HepG2 (cell line): Measurements from ENCODE around the gene SHPK. TPM values are rescaled to one million over a fixed set of nuclear protein-coding genes. Genes with fewer than 3 reads are reported as not detected.

Experiments
- BRD4 ChIP-seq: sonication (generic); formaldehyde crosslinking; IDR thresholded peaks from 2 replicates; pipeline ENCODE4 v1.4.0; 2020; ENCODE audit warnings: missing genetic modification reagents
- CBFB ChIP-seq: sonication (generic); formaldehyde crosslinking; IDR thresholded peaks from 2 replicates; pipeline ENCODE4 v1.4.0; 2020; ENCODE audit warnings: missing genetic modification reagents
- DDIT3 ChIP-seq: sonication (generic); formaldehyde crosslinking; IDR thresholded peaks from 2 replicates; pipeline ENCODE4 v1.4.0; 2020; ENCODE audit warnings: mild to moderate bottlenecking, missing genetic modification reagents
- GATA4 ChIP-seq: sonication (generic); IDR thresholded peaks from 2 replicates; pipeline ENCODE4 v1.6.1; 2016; ENCODE audit warnings: antibody characterized with exemption, low read depth, borderline replicate concordance
- GATAD1 ChIP-seq: IDR thresholded peaks from 2 replicates; pipeline ENCODE4 v1.6.1; 2016; ENCODE audit warnings: missing genetic modification reagents, missing compliant biosample characterization
- HDAC1 ChIP-seq: sonication (generic); formaldehyde crosslinking; IDR thresholded peaks from 2 replicates; pipeline ENCODE4 v1.5.1; 2020; ENCODE audit warnings: mild to moderate bottlenecking, missing genetic modification reagents
- HNRNPL ChIP-seq: fragments of 200-400 bp; formaldehyde crosslinking; IDR thresholded peaks from 2 replicates; pipeline ENCODE4 v1.6.1; 2017; ENCODE audit warnings: mild to moderate bottlenecking, low read depth, low read length
- JARID2 ChIP-seq: sonication (generic); formaldehyde crosslinking; IDR thresholded peaks from 2 replicates; pipeline ENCODE4 v1.8.1; 2023; ENCODE audit warnings: missing genetic modification reagents, inconsistent platforms; ENCODE audit not compliant: insufficient replicate concordance
- PBX2 ChIP-seq: IDR thresholded peaks from 2 replicates; pipeline ENCODE4 v1.6.1; 2016; ENCODE audit warnings: control low read depth
- PHF20 ChIP-seq: sonication (generic); formaldehyde crosslinking; IDR thresholded peaks from 2 replicates; pipeline ENCODE4 v1.5.0; 2020; ENCODE audit warnings: mild to moderate bottlenecking, missing genetic modification reagents
- POLR2G ChIP-seq: fragments of 200-400 bp; formaldehyde crosslinking; IDR thresholded peaks from 2 replicates; pipeline ENCODE4 v1.6.1; 2018; ENCODE audit warnings: mild to moderate bottlenecking, low read depth, low read length, moderate library complexity
- RARA ChIP-seq: IDR thresholded peaks from 2 replicates; pipeline ENCODE4 v1.6.1; 2016; ENCODE audit warnings: missing genetic modification reagents, missing compliant biosample characterization
- RNF2 ChIP-seq: fragments of 450-650 bp; conservative IDR thresholded peaks from 2 replicates; pipeline ENCODE4 v1.6.1; 2016; ENCODE audit warnings: low read depth
- SAFB2 ChIP-seq: sonication (generic); formaldehyde crosslinking; IDR thresholded peaks from 2 replicates; pipeline ENCODE4 v1.5.1; 2020; ENCODE audit warnings: missing genetic modification reagents, low read depth, mild to moderate bottlenecking, borderline replicate concordance
- SMAD3 ChIP-seq: sonication (generic); formaldehyde crosslinking; IDR thresholded peaks from 2 replicates; pipeline ENCODE4 v1.4.0; 2020; ENCODE audit warnings: missing genetic modification reagents
- TFAP4 ChIP-seq: sonication (generic); IDR thresholded peaks from 2 replicates; pipeline ENCODE4 v1.6.1; 2016; ENCODE audit warnings: low read depth, borderline replicate concordance
- ZBTB25 ChIP-seq: IDR thresholded peaks from 2 replicates; pipeline ENCODE4 v1.6.1; 2018; ENCODE audit warnings: missing genetic modification reagents
- ZNF124 ChIP-seq: sonication (generic); formaldehyde crosslinking; IDR thresholded peaks from 2 replicates; pipeline ENCODE4 v1.4.0; 2020; ENCODE audit warnings: missing genetic modification reagents
- ZNF468 ChIP-seq: sonication (generic); formaldehyde crosslinking; IDR thresholded peaks from 2 replicates; pipeline ENCODE4 v1.8.0; 2022; ENCODE audit warnings: mild to moderate bottlenecking, moderate library complexity, missing genetic modification reagents
- ZNF558 ChIP-seq: sonication (generic); formaldehyde crosslinking; IDR thresholded peaks from 2 replicates; pipeline ENCODE4 v1.9.0; 2022; ENCODE audit warnings: mild to moderate bottlenecking, missing genetic modification reagents, borderline replicate concordance
- ZNF576 ChIP-seq: sonication (generic); formaldehyde crosslinking; IDR thresholded peaks from 2 replicates; pipeline ENCODE4 v1.4.0; 2020; ENCODE audit warnings: mild to moderate bottlenecking, missing genetic modification reagents
- ZNF720 ChIP-seq: sonication (generic); formaldehyde crosslinking; IDR thresholded peaks from 2 replicates; pipeline ENCODE4 v1.4.0; 2020; ENCODE audit warnings: missing genetic modification reagents
- ZNF777 ChIP-seq: sonication (generic); formaldehyde crosslinking; IDR thresholded peaks from 2 replicates; pipeline ENCODE4 v1.4.0; 2020; ENCODE audit warnings: missing genetic modification reagents
- ZNF788 ChIP-seq: sonication (generic); formaldehyde crosslinking; IDR thresholded peaks from 2 replicates; pipeline ENCODE4 v1.5.0; 2020; ENCODE audit warnings: mild to moderate bottlenecking, missing genetic modification reagents, borderline replicate concordance
- polyA plus RNA-seq, 8 experiments: library from polyadenylated mRNA; depleted of rRNA in 3 of 8; stranded (reverse) in 7 of 8; unstranded in 1 of 8; fragments of >200 nt; fragmentation: Illumina TruSeq in 4 of 8; extraction: Trizol in 4 of 8; gene quantifications; 2 replicates each; pipeline versions ENCODE4 v1.2.1 to v1.2.3, GENCODE V29; 2011 to 2016; ENCODE audit warnings: low read depth in 4 of 8, missing spikeins in 1 of 8, mixed read lengths in 1 of 8; ENCODE audit not compliant: insufficient read depth in 1 of 8
- total RNA-seq, 5 experiments: library from RNA; depleted of rRNA; stranded (reverse); fragments of >200 nt; fragmentation: Illumina TruSeq; extraction: Trizol; gene quantifications; 2 replicates each; pipeline ENCODE4 v1.2.3, GENCODE V29; 2016; ENCODE audit warnings: low read depth in 1 of 5

Gene SHPK
- total and polyA plus RNA-seq, 2 of the 13 experiments (the other 11 are each of a cell fraction or from before 2014, with no cell fraction given), result 16.2 to 30.9 TPM

GRCh38 chr17:3636154-3636907 lies at the start of gene SHPK, which contains the start of gene CTNS (continued):
- TF ChIP-seq POLR2G, result peak; percentile 87
- peak; percentile 64; the same call in 1 of the 2 replicates for TF ChIP-seq ZNF124 (CRISPR knock-in tag)
- TF ChIP-seq ZNF788 (CRISPR knock-in tag), result peak; percentile 58; the same call in 1 of the 2 replicates
- TF ChIP-seq JARID2 (CRISPR knock-in tag), result peak; percentile 21
- peak; percentile 96 for TF ChIP-seq HDAC1 (CRISPR knock-in tag)
- no peak for TF ChIP-seq ZNF468 (CRISPR knock-in tag)
- peak; percentile 87 for TF ChIP-seq PHF20 (CRISPR knock-in tag)
- peak; percentile 64; the same call in 1 of the 2 replicates for TF ChIP-seq SMAD3 (CRISPR knock-in tag)
- TF ChIP-seq CBFB (CRISPR knock-in tag), result peak; percentile 48; the same call in 1 of the 2 replicates
- TF ChIP-seq BRD4 (CRISPR knock-in tag), result 0 out of 2 replicates have a peak, but pooled peaks have one; percentile 57
- 0 out of 2 replicates have a peak, but pooled peaks have one; percentile 35 for TF ChIP-seq HNRNPL
- peak; percentile 33; the same call in 1 of the 2 replicates for TF ChIP-seq RARA (CRISPR knock-in tag)
- 0 out of 2 replicates have a peak, but pooled peaks have one; percentile 33 for TF ChIP-seq RNF2
- peak; percentile 95 for TF ChIP-seq GATAD1 (CRISPR knock-in tag)
- TF ChIP-seq PBX2, result peak; percentile 87
- TF ChIP-seq DDIT3, result no peak
- peak; percentile 87 for TF ChIP-seq TFAP4
- peak; percentile 58 for TF ChIP-seq ZNF777 (CRISPR knock-in tag)
- TF ChIP-seq ZNF558 (CRISPR knock-in tag), result peak; percentile 81; the same call in 1 of the 2 replicates
- peak; percentile 28; the same call in 1 of the 2 replicates for TF ChIP-seq ZBTB25 (CRISPR knock-in tag)
- no peak for TF ChIP-seq ZNF720
- TF ChIP-seq SAFB2 (CRISPR knock-in tag), result no peak
- peak; percentile 58; the same call in 1 of the 2 replicates for TF ChIP-seq GATA4
- peak; percentile 75; the same call in 1 of the 2 replicates for TF ChIP-seq ZNF576
